K562 (cell line): ENCODE measurements around the gene TMEM178A. TPM values are rescaled to one million over a fixed set of nuclear protein-coding genes. Genes with fewer than 3 reads are reported as not detected.
A peak's percentile ranks its signal among the peaks of the same experiment; 100 is the strongest.

Source experiments
- CBFA2T2 ChIP-seq: fragments of 450-650 bp; conservative IDR thresholded peaks from 2 replicates; pipeline ENCODE4 v1.6.1; 2017; ENCODE audit warnings: mild to moderate bottlenecking
- CEBPG ChIP-seq, 3 experiments: fragments of 200-800 bp in 1 of 3; sonication (Bioruptor generic) in 1 of 3; sonication (generic) in 1 of 3; formaldehyde crosslinking in 1 of 3; IDR thresholded peaks in 2 of 3; conservative IDR thresholded peaks in 1 of 3; 2 replicates each; pipeline versions ENCODE4 v1.6.1 to v1.8.0; 2016 to 2022; ENCODE audit warnings: missing compliant biosample characterization in 2 of 3, missing genetic modification characterization in 2 of 3, mild to moderate bottlenecking in 1 of 3, missing genetic modification reagents in 1 of 3
- CREB3L1 ChIP-seq: fragments of 450-650 bp; IDR thresholded peaks from 2 replicates; pipeline ENCODE4 v1.6.1; 2014; ENCODE audit warnings: low read depth, mild to moderate bottlenecking, moderate library complexity, borderline replicate concordance
- CREB5 ChIP-seq: fragments of 250-450 bp; sonication (Bioruptor Pico); IDR thresholded peaks from 2 replicates; pipeline ENCODE4 v1.5.0; 2020; ENCODE audit warnings: mild to moderate bottlenecking
- CTBP1 ChIP-seq: fragments of 450-650 bp; IDR thresholded peaks from 2 replicates; pipeline ENCODE4 v1.6.1; 2016; ENCODE audit warnings: borderline replicate concordance
- ESRRA ChIP-seq: fragments of 450-650 bp; IDR thresholded peaks from 2 replicates; pipeline ENCODE4 v1.6.1; 2014; ENCODE audit warnings: low read depth, mild to moderate bottlenecking, moderate library complexity, borderline replicate concordance
- FOSL1 ChIP-seq: fragments of 200-800 bp; sonication (Bioruptor generic); conservative IDR thresholded peaks from 2 replicates; pipeline ENCODE4 v1.6.1; 2016; ENCODE audit warnings: missing genetic modification characterization, missing compliant biosample characterization
- FOXA3 ChIP-seq, 2 experiments: fragments of 450-650 bp in 1 of 2; sonication (generic) in 1 of 2; formaldehyde crosslinking; IDR thresholded peaks in 1 of 2; conservative IDR thresholded peaks in 1 of 2; 2 replicates each; pipeline versions ENCODE4 v1.4.0 to v1.8.0; 2020 to 2022; ENCODE audit warnings: mild to moderate bottlenecking in 2 of 2, missing genetic modification reagents in 1 of 2
- HNRNPH1 ChIP-seq: fragments of 200-400 bp; formaldehyde crosslinking; optimal IDR thresholded peaks from 2 replicates; pipeline ENCODE3; 2017; ENCODE audit warnings: low read depth, mild to moderate bottlenecking, low read length, moderate library complexity
- KDM1A ChIP-seq, 2 experiments: fragments of 450-650 bp; IDR thresholded peaks; 2 replicates each; pipeline ENCODE4 v1.6.1; 2016; ENCODE audit warnings: mild to moderate bottlenecking in 2 of 2
- MAZ ChIP-seq, 2 experiments: fragments of 450-650 bp in 1 of 2; sonication (generic) in 1 of 2; formaldehyde crosslinking; IDR thresholded peaks in 1 of 2; conservative IDR thresholded peaks in 1 of 2; 2 replicates each; pipeline versions ENCODE4 v1.4.0 to v1.5.0; 2020; ENCODE audit warnings: mild to moderate bottlenecking in 1 of 2, missing genetic modification reagents in 1 of 2
- MLLT1 ChIP-seq, 2 experiments: fragments of 450-650 bp; IDR thresholded peaks; 2 replicates each; pipeline ENCODE4 v1.6.1; 2016
- NCOR1 ChIP-seq: fragments of 450-650 bp; IDR thresholded peaks from 2 replicates; pipeline ENCODE4 v1.6.1; 2016; ENCODE audit warnings: mild to moderate bottlenecking, moderate library complexity
- NEUROD1 ChIP-seq: fragments of 150-350 bp; IDR thresholded peaks from 2 replicates; pipeline ENCODE4 v1.6.1; 2014; ENCODE audit warnings: borderline replicate concordance, low read length, low read depth; ENCODE audit not compliant: partially characterized antibody
- NFIC ChIP-seq: fragments of 450-650 bp; IDR thresholded peaks from 2 replicates; pipeline ENCODE4 v1.6.1; 2017; ENCODE audit warnings: mild to moderate bottlenecking, inconsistent platforms
- RBM14 ChIP-seq: fragments of 200-400 bp; formaldehyde crosslinking; IDR thresholded peaks from 2 replicates; pipeline ENCODE4 v1.6.1; 2018; ENCODE audit warnings: low read depth, mild to moderate bottlenecking, low read length, moderate library complexity, borderline replicate concordance; ENCODE audit not compliant: insufficient read depth
- RCOR1 ChIP-seq, 2 experiments: IDR thresholded peaks; 2 replicates each; pipeline ENCODE4 v1.6.1; 2012; ENCODE audit warnings: low read depth in 2 of 2, low read length in 2 of 2, borderline replicate concordance in 1 of 2, improper control_type of control experiment in 1 of 2
- SMAD4 ChIP-seq: fragments of 250-450 bp; sonication (Bioruptor Pico); conservative IDR thresholded peaks from 2 replicates; pipeline ENCODE4 v1.8.0; 2021; ENCODE audit warnings: inconsistent platforms, mild to moderate bottlenecking, moderate library complexity
- TEAD4 ChIP-seq, 2 experiments: sonication (generic) in 1 of 2; formaldehyde crosslinking in 1 of 2; IDR thresholded peaks; 2 replicates each; pipeline versions ENCODE4 v1.6.1 to v1.8.0; 2012 to 2022; ENCODE audit warnings: borderline replicate concordance in 1 of 2, inconsistent platforms in 1 of 2, low read length in 1 of 2, mild to moderate bottlenecking in 1 of 2, missing genetic modification reagents in 1 of 2
- TRIM24 ChIP-seq, 2 experiments: fragments of 450-650 bp; IDR thresholded peaks; 2 replicates each; pipeline ENCODE4 v1.6.1; 2016
- ZBTB9 ChIP-seq: fragments of 450-650 bp; formaldehyde crosslinking; IDR thresholded peaks from 2 replicates; pipeline ENCODE4 v1.4.0; 2020; ENCODE audit warnings: mild to moderate bottlenecking, moderate library complexity
- ZNF23 ChIP-seq: fragments of 250-450 bp; sonication (Bioruptor Pico); IDR thresholded peaks from 2 replicates; pipeline ENCODE4 v1.4.0; 2020; ENCODE audit warnings: mild to moderate bottlenecking
- polyA plus RNA-seq, 8 experiments: library from polyadenylated mRNA; depleted of rRNA in 4 of 8; stranded (reverse) in 5 of 8; unstranded in 3 of 8; fragments of >200 nt; fragmentation: Nextera tagmentation in 2 of 8; fragmentation: Illumina TruSeq in 1 of 8; extraction: Ambion mirVana in 2 of 8; extraction: Trizol in 1 of 8; gene quantifications; 2 replicates each; pipeline versions ENCODE4 v1.2.1 to v1.2.3, GENCODE V29; 2011 to 2014; ENCODE audit warnings: inconsistent platforms in 1 of 8, missing spikeins in 1 of 8
- total RNA-seq, 7 experiments: library from RNA; depleted of rRNA in 6 of 7; stranded (reverse); fragments of >200 nt in 6 of 7; fragmentation: Illumina TruSeq in 2 of 7; extraction: Trizol in 2 of 7; gene quantifications; 2 replicates each; pipeline versions ENCODE4 v1.2.1 to v1.2.3, GENCODE V29; 2011 to 2021; ENCODE audit warnings: low replicate concordance in 1 of 7

TMEM178A gene
- total and polyA plus RNA-seq, 9 of the 15 experiments (the other 6 are each of a cell fraction or from before 2014, with no cell fraction given), result 0.04 to 0.17 TPM; not detected in 7

GRCh38 chr2:39631718-39632117 lies 34.0 kb upstream of the TMEM178A start (continued):
- TF ChIP-seq FOSL1 (tag), result peak; percentile 86
- TF ChIP-seq MLLT1 (IDR thresholded peaks at IDR 0.05), result 0 out of 4 replicates have a peak, but pooled peaks of 1 of the 2 experiments have one; percentile 44
- peak; percentile 72; the same call in 1 of the 2 replicates for TF ChIP-seq ZBTB9 (CRISPR knock-in tag)
- no peak for TF ChIP-seq ZNF23 (CRISPR knock-in tag)
- peak in 1 of 2 experiments; percentile 72; a peak in 3 of 4 replicates for TF ChIP-seq KDM1A (IDR thresholded peaks at IDR 0.05)
- TF ChIP-seq CEBPG (CRISPR knock-in tag; IDR thresholded peaks at IDR 0.05), result no peak
- TF ChIP-seq CEBPG (tag; conservative IDR thresholded peaks at IDR 0.05 in 1 of 2, IDR thresholded peaks at IDR 0.05 in 1 of 2), result peak in 1 of 2 experiments; percentile 62; a peak in 1 of 4 replicates
- TF ChIP-seq TRIM24 (IDR thresholded peaks at IDR 0.05), result peak in 1 of 2 experiments; percentile 40; a peak in 1 of 4 replicates
- TF ChIP-seq NCOR1, result peak; percentile 40; the same call in 1 of the 2 replicates
- TF ChIP-seq TEAD4 (IDR thresholded peaks at IDR 0.05; ENCODE audit: low read length), result peak; percentile 92
- TF ChIP-seq TEAD4 (CRISPR knock-in tag; IDR thresholded peaks at IDR 0.05; ENCODE audit: borderline replicate concordance), result no peak
- no peak for TF ChIP-seq CREB3L1
- TF ChIP-seq RCOR1 (IDR thresholded peaks at IDR 0.05; ENCODE audit: borderline replicate concordance in 1 of 2, low read depth in 2 of 2, low read length in 2 of 2), result peak in 1 of 2 experiments; percentile 75; a peak in 2 of 4 replicates
- peak; percentile 35; the same call in 1 of the 2 replicates for TF ChIP-seq ESRRA
- TF ChIP-seq HNRNPH1, result no peak
- peak; percentile 40 to 41; a peak in 1 of 4 replicates for TF ChIP-seq MAZ (CRISPR knock-in tag; conservative IDR thresholded peaks at IDR 0.05 in 1 of 2, IDR thresholded peaks at IDR 0.05 in 1 of 2)
- peak; percentile 67 for TF ChIP-seq SMAD4 (CRISPR knock-in tag)
- TF ChIP-seq FOXA3 (CRISPR knock-in tag; conservative IDR thresholded peaks at IDR 0.05 in 1 of 2, IDR thresholded peaks at IDR 0.05 in 1 of 2), result no peak
- no peak for TF ChIP-seq RBM14
- no peak for TF ChIP-seq CREB5 (CRISPR knock-in tag)
- TF ChIP-seq NFIC, result no peak
- TF ChIP-seq NEUROD1, result peak; percentile 25
- TF ChIP-seq CBFA2T2, result peak; percentile 73
- peak; percentile 79 for TF ChIP-seq CTBP1
